NT2/D1 (cell line): ENCODE data around the gene ARRB1.

Source experiments
- DNase-seq: peaks from one replicate; pipeline ENCODE4 v3.0.0-alpha.2; 2011; ENCODE audit warnings: low read depth, low spot score
- H3K27me3 ChIP-seq: 2 replicates; pipeline ENCODE4 v1.6.0; 2011; ENCODE audit warnings: mild to moderate bottlenecking; ENCODE audit not compliant: insufficient read length, insufficient read depth
- H3K36me3 ChIP-seq: 2 replicates; pipeline ENCODE4 v1.6.1; 2011; ENCODE audit warnings: mild to moderate bottlenecking, low read length, mixed read lengths; ENCODE audit not compliant: insufficient read depth, insufficient read length
- H3K4me1 ChIP-seq: 2 replicates; pipeline ENCODE4 v1.5.1; 2011; ENCODE audit not compliant: insufficient read depth, insufficient read length
- H3K4me3 ChIP-seq: 2 replicates; pipeline ENCODE4 v1.5.1; 2011; ENCODE audit warnings: low read depth; ENCODE audit not compliant: insufficient read length
- H3K9ac ChIP-seq: 2 replicates; pipeline ENCODE4 v1.6.0; 2011; ENCODE audit warnings: low read depth; ENCODE audit not compliant: insufficient read length
- H3K9me3 ChIP-seq: 2 replicates; pipeline ENCODE4 v1.5.1; 2011; ENCODE audit warnings: mild to moderate bottlenecking, low read length; ENCODE audit not compliant: insufficient read depth
- SUZ12 ChIP-seq: IDR thresholded peaks from 2 replicates; pipeline ENCODE4 v1.6.1; 2011; ENCODE audit not compliant: insufficient read length, insufficient read depth; ENCODE audit errors: extremely low read depth
- YY1 ChIP-seq: IDR thresholded peaks from 2 replicates; pipeline ENCODE4 v1.6.1; 2011; ENCODE audit not compliant: insufficient read length, insufficient read depth
- ZNF274 ChIP-seq: IDR thresholded peaks from 2 replicates; pipeline ENCODE4 v1.6.1; 2011; ENCODE audit warnings: mild to moderate bottlenecking, low read depth, low read length

ARRB1 gene

DNA sequence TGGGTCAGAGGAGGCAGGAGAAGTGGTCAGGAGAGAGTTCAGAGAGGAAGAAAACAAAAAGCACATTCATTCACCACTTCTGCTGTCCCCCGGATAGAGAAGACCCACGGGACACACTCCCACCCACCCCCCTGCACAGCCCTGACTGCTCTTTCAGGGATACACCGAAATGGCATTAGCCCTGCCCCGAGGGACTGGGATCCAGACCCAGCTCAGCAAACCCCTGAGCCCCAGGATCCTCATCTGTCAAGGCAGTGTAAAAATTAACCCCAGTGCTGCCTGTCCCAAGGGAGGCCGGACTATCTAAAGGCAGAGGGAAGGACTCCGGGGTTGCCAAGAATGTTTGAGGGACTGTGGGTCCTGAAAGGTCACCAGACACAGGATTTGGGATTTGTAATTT is 79.7 kb downstream of the ARRB1 start:
- TF ChIP-seq ZNF274 = no peak
- no peak for TF ChIP-seq YY1
- TF ChIP-seq SUZ12 = no peak
- DNase-seq = no peak
- peaks cover 67% of the 10 kb centered on the region for H3K36me3 ChIP-seq
- H3K4me3 ChIP-seq = no peak overlapping the region
- no peaks in the 10 kb centered on the region for H3K27me3 ChIP-seq
- no peak overlapping the region for H3K9ac ChIP-seq
- no peaks in the 10 kb centered on the region for H3K9me3 ChIP-seq
- H3K4me1 ChIP-seq = peaks cover 2% of the 10 kb centered on the region

DNA sequence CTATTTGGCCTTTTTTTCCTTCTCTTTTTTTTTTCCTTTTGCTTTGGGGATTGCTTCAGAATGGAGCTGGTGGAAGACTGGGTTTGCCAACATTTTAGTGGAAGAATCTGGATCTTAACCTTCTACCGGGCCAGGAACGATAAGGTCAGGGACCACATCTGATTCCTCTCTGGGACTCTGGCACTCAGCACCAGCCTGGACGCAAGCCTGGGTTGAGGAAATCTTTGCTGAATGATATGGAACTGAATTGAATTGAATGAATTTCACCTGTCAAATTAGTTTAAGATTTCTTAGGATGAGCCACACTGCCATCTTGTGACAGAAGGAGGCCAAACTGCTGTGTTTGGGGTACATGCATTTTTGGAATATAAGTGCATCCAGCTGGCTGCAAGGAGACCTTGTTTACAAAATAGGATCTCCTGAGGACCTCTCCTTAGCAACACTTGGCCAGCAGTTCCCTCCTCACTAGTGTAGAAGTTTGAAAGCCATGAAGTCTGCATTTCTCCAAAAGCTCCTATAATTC is 80.5 kb downstream of the ARRB1 start:
- H3K9ac ChIP-seq = no peak overlapping the region
- H3K4me1 ChIP-seq = no peaks in the 10 kb centered on the region
- H3K4me3 ChIP-seq = no peak overlapping the region
- H3K9me3 ChIP-seq = no peaks in the 10 kb centered on the region
- no peaks in the 10 kb centered on the region for H3K27me3 ChIP-seq
- TF ChIP-seq SUZ12 (no peak), ZNF274 (no peak), YY1 (no peak)
- DNase-seq = no peak
- peaks cover 67% of the 10 kb centered on the region for H3K36me3 ChIP-seq

DNA sequence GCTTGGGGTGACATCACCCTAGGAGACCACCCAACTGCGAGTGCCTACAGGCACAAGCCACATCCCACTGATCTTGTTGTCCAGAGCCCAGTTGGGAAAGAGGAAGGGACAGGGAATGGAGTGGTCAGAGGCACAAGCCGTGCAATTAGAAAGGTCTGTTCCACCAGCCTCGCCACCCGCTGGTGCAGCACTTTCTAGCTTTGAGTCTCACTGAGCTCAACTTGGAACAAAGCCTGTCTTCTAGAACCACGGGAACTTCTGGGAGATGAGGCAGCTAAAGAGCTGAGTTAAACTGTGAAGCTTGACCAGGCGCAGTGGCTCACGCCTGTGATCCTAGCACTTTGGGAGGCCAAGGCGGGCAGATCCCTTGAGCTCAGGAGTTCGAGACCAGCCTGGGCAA is 81.6 kb downstream of the ARRB1 start:
- TF ChIP-seq YY1 (no peak), ZNF274 (no peak), SUZ12 (no peak)
- no peaks in the 10 kb centered on the region for H3K4me1 ChIP-seq
- DNase-seq = no peak
- H3K9me3 ChIP-seq = no peaks in the 10 kb centered on the region
- peaks cover 77% of the 10 kb centered on the region for H3K36me3 ChIP-seq
- H3K4me3 ChIP-seq = no peak overlapping the region
- no peaks in the 10 kb centered on the region for H3K27me3 ChIP-seq
- no peak overlapping the region for H3K9ac ChIP-seq

DNA sequence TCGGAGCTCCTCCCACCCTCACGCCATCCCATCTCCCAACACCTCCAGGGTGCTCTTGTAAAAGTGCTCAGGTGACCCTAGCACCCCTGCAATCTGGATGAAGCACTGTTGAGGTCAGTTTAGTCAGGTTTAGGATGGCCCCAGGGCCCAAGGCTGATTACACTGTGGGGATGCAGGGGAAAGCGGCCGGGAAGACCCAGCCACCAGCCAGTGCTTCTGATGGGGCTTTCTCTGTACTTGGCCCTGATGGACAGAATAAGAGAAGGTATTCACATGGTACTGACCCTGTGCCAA is 82.1 kb downstream of the ARRB1 start:
- DNase-seq = no peak
- no peaks in the 10 kb centered on the region for H3K9me3 ChIP-seq
- H3K36me3 ChIP-seq = peaks cover 83% of the 10 kb centered on the region
- TF ChIP-seq SUZ12 = no peak
- TF ChIP-seq YY1 = no peak
- no peak for TF ChIP-seq ZNF274
- H3K4me3 ChIP-seq = no peak overlapping the region
- no peaks in the 10 kb centered on the region for H3K27me3 ChIP-seq
- no peak overlapping the region for H3K9ac ChIP-seq
- no peaks in the 10 kb centered on the region for H3K4me1 ChIP-seq

DNA sequence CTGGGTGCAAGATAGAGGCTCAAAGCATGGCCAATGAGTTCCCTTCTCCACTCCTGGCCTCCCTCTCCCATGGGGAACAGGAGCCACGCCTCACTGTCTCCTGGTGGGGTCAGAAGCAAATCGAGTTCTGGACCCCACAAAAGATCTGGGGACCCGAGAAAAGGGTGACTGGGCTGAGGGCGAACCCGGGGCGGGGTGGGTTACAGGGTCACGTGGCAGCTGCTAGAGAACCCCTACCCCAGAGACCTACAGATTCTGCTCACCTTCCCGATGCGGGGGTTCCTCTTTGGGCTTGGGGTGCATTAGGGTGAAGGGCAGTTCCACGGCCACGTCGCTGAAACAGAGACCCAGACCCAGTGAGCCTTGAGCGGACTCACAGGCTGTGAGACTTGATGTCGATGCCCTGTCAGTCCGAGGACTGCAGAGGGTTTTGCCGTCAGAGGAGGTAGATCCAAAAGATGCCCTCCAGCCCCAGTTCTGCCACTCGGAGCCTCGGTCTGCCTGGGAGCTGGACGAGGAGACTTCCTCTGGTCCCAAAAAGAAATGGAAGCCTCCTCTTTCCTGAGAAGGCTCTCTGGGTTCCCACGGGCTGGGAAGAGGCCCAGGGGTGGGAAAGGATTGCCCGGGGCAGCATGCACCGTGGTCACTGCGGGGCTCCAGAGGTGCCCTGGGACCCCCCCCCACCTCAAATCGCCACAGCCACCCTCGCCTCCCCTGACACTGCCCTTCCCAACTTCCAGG is 82.7 kb downstream of the ARRB1 start:
- Histone ChIP-seq H3K27me3 (no peaks in the 10 kb centered on the region), H3K36me3 (peaks cover 80% of the 10 kb centered on the region), H3K9ac (no peak overlapping the region), H3K4me1 (peaks cover 4% of the 10 kb centered on the region), H3K4me3 (no peak overlapping the region), H3K9me3 (no peaks in the 10 kb centered on the region)
- TF ChIP-seq YY1 (no peak), ZNF274 (no peak), SUZ12 (no peak)
- no peak for DNase-seq

DNA sequence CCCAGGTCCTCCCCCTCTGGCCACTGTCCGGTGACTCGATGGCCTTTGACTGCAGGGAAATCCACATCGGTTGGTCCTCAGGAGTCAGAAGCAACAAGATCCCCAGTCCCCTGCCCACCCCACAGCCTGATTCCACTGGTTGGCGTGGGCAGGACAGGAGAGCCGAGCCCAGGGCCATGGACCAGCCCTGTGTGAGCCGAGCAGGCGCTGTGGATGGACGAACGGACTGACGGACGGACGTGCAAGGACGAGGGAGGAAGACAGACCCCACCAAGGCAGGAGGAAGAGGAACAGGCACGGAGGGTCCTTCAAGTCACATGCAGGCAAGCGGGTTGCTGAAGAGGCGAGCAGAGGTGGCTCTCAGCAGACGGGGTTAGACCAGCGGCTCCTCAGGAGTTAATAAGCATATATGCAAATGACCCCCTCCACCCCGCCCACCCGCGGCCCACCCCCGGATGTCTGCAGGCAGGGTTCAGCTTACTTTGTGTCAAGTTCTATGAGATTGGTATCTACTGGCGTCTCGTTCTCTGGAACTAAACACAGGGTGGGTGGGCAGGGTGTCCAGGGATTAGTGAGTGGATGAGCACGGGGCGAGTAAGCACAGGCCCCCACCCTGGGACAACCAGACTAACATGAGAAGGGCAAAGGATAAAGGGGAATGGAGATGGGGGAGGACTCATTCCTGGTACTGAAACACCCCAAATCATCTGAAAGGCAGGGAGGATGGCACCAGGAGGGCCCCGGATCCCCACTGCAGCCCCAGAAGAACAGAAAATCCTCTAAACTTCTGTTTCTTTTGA is 84.1 kb downstream of the ARRB1 start:
- DNase-seq = no peak
- no peaks in the 10 kb centered on the region for H3K9me3 ChIP-seq
- H3K36me3 ChIP-seq = peaks cover 66% of the 10 kb centered on the region
- no peak overlapping the region for H3K4me3 ChIP-seq
- no peaks in the 10 kb centered on the region for H3K27me3 ChIP-seq
- peaks cover 7% of the 10 kb centered on the region for H3K4me1 ChIP-seq
- TF ChIP-seq YY1 (no peak), SUZ12 (no peak), ZNF274 (no peak)
- no peak overlapping the region for H3K9ac ChIP-seq

DNA sequence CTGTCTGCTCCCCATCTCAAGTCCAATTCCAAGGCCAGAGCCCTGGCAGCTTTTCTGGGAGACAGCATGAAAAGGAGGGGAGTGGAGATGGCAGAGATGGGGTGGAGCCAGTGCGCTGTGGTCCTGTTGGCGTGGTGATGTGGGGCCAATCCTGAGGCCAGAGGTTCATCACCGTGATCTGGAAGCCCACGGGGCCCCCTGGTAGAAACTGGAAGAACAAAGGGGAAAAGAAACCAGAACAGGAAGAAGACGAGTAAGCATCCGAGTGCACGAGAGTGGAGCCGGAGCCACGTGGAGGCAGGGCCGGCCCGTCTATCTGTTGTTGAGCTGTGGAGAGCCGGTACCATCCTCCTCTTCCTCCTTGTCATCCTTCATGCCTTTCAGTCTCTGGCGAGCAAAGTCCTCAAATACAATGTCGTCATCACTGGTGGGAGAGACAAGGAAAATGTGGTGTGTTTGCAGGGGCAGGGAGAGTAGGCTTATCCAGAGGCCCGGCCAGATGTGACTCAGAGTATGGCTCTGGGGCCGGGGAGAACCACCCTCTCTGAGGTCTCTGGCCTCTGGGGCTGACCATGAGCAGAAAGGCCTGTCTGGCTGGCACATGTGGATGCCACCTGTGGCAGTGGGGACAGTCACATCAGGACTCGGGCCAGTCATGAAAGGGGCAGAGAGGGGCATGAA is 85.5 kb downstream of the ARRB1 start:
- Histone ChIP-seq H3K9ac (no peak overlapping the region), H3K36me3 (peaks cover 54% of the 10 kb centered on the region), H3K4me3 (no peak overlapping the region), H3K27me3 (no peaks in the 10 kb centered on the region), H3K9me3 (no peaks in the 10 kb centered on the region), H3K4me1 (peaks cover 7% of the 10 kb centered on the region)
- no peak for DNase-seq
- TF ChIP-seq YY1 (no peak), SUZ12 (no peak), ZNF274 (no peak)
